KOPT-K1 (cell line): Measurements from ENCODE around the gene ATG7.

Source experiments
- H3K27ac ChIP-seq: fragments of 200-600 bp; sonication (generic); 2 replicates; pipeline ENCODE4 v1.5.1; 2016; ENCODE audit warnings: antibody characterized with exemption, mild to moderate bottlenecking, low read depth, low read length; ENCODE audit not compliant: poor library complexity, severe bottlenecking
- H3K36me3 ChIP-seq: fragments of 200-600 bp; sonication (generic); 2 replicates; pipeline ENCODE4 v1.5.1; 2017; ENCODE audit warnings: antibody characterized with exemption, mild to moderate bottlenecking, low read length, moderate library complexity; ENCODE audit not compliant: insufficient read depth
- H3K9me3 ChIP-seq: fragments of 200-600 bp; sonication (generic); 2 replicates; pipeline ENCODE4 v1.5.1; 2017; ENCODE audit warnings: antibody characterized with exemption, low read length, mild to moderate bottlenecking; ENCODE audit not compliant: insufficient read depth, poor library complexity, severe bottlenecking

ATG7 gene

DNA sequence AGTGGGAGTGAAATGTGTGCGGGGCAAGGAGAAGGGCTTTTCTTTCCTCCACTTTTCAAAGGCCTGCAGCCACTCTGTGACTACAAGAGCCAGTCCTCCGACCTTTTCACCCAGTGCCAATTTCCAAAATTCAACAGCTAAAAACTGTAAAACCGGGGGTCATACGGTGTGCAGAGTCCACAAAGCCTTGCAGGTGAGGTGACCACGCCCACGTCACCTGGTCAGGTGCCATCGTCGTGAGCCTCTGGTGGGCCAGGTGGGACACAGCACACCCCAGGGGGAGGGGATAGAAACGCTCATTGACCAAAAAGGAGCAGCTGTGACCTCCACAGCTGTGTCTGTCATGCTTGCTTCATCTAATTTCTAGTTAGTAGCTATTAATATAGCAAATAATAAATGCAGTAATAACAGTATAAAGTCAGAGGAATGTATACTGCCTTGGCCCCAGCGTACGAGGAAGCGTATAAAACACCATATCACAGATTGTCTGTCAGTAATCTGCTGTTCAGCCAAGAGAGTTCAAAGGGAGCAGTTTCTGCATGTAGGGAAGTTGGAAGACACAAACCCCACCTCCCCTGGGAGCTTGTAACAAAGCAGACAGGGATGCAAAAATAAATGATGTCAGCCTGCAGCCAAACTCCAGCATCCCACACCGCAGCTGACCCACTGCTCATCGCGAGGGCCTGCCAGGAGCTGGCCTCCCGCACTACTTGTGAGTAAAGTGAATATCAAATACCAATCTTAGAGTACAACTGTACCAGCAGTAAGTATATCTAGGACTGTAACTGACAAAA is 284.9 kb downstream of the ATG7 start:
- Histone ChIP-seq H3K36me3 (peaks cover 86% of the 10 kb centered on the region), H3K9me3 (no peaks in the 10 kb centered on the region), H3K27ac (no peak overlapping the region)

GRCh38 chr3:11558002-11558401 is 285.8 kb downstream of the ATG7 start:
- Histone ChIP-seq H3K36me3 (peaks cover 95% of the 10 kb centered on the region), H3K27ac (no peak overlapping the region), H3K9me3 (no peaks in the 10 kb centered on the region)

DNA sequence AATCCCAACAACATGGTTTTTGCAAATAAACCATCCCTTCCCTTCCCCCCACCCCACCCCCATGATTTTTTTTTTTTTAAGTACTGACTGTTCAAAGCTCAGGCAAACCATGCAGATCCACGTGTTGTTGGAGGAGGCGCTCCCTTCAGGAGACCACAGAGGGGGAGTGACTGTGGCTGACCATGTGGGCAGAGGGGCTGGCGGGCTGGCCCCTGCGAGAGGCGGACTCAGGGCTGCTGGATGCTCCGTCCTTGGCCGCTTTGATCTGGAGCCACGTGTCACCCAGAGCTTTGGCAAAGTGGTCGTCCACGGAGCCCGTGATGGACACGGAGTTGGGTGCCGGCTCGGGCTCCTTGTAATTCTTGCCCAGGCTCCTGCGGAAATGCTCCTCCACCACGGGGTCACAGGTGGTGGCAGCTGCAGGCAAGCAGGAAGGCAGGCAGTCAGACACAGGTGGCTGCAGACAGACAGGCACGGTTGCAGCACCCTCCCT is 286.3 kb downstream of the ATG7 start:
- Histone ChIP-seq H3K9me3 (no peaks in the 10 kb centered on the region), H3K36me3 (peaks cover 98% of the 10 kb centered on the region), H3K27ac (no peak overlapping the region)

DNA sequence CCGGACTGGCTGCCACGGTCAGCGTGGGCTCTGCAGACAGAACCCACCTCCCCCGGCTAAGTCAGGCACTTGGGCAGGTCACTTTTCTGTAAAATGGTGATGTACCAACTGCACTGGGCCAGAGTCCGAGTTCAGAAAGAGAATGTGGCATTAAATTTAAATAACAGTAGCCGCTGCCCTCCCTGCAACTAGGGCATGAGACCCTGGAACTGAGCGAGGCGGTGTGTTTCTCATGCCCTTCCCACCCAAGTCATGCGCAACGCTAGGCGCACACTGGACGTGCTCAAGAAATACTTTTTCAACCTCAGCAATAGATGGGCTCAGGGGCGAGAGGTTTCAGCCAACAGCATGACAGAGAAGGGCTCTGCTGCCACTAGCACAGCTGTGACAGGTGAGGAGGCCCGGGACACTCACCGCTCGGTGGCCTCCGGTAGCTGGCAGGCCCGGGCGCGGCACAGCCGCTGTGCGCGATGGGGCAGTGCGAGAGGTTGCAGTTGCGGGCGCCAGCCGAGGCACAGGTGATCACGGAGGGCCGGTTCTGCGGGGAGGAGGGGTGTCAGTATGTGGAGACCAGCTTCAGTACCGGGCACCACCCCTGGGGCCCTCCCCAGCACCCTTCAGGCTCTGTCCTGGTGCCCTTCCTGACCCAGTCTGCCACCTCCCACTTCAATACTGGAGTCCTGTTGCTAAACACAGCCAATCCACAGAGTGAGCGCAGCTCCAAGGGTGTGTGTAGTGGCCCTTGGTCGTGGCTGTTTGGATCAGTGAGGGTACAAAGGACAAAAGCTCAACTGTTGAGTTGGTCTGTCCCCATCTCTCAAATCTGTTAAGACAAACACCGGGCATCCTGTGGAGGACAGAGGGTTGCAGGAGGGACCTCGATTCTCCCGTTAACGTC is 287.0 kb downstream of the ATG7 start:
- Histone ChIP-seq H3K27ac (no peak overlapping the region), H3K36me3 (peaks cover 98% of the 10 kb centered on the region), H3K9me3 (no peaks in the 10 kb centered on the region)

DNA sequence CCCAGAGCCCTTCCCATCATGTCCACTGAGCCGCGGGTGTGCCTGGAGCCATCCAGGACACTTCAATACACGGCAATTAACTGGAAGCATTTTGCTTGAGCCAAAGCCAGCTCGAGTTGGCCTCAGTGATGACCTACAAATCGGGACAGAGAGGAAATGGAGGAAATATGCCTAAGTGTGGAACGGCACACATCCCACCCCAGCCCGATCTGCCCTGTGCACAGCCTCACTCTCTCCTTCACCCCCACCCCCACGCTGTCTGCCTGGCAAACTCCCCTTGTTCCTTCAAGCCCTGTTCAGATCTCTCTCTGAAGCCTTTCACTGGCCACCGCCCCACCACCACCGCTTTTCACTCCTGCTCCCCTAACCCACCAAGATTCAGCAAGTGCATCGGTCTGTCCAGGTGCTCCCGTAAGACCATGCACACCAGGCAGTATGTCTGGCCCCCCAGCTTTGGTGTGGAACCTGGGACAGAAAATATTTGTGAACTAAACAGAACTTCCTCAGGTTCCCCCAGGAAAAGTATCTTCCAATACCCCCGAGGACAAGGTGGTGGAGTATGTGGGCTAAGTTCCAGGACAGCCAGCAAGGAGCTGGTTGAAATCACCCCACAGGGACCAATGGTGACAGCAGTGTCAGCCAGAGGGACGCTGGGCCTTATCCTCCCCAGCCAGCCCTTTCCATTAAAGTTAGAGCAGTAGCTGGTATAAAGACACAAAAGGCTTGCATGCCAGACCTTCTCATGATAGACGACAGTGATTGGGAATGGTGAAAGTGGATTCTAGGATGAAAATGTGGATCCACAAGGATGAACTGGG is 287.8 kb downstream of the ATG7 start:
- no peak overlapping the region for H3K27ac ChIP-seq

DNA sequence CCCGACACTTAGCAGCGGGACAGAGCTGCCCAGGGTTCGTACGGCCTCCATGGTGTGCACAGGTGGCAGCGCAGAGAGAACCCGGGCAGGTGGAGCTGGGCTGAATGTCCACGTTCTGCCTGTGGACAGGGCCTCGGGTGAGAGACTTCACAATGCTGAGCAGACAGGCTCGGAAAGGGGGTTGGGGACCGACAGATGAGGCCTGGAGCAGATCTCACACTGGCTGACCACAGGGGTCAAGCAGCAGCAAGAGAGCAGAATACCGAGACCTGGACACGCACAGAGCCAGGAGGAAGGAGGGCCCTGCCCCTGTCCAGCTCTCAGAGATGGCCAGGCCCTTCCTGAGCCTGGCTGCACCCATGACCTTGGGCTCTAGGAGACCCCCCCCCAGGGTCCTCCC is 288.5 kb downstream of the ATG7 start:
- Histone ChIP-seq H3K9me3 (no peaks in the 10 kb centered on the region), H3K36me3 (peaks cover 98% of the 10 kb centered on the region), H3K27ac (no peak overlapping the region)

More for the DNA sequence above, 287.8 kb downstream of the ATG7 start:
- H3K9me3 ChIP-seq, result no peaks in the 10 kb centered on the region
- peaks cover 98% of the 10 kb centered on the region for H3K36me3 ChIP-seq

GRCh38 chr3:11562277-11562881 is 290.2 kb downstream of the ATG7 start:
- Histone ChIP-seq H3K27ac (no peak overlapping the region), H3K36me3 (peaks cover 98% of the 10 kb centered on the region), H3K9me3 (no peaks in the 10 kb centered on the region)

DNA sequence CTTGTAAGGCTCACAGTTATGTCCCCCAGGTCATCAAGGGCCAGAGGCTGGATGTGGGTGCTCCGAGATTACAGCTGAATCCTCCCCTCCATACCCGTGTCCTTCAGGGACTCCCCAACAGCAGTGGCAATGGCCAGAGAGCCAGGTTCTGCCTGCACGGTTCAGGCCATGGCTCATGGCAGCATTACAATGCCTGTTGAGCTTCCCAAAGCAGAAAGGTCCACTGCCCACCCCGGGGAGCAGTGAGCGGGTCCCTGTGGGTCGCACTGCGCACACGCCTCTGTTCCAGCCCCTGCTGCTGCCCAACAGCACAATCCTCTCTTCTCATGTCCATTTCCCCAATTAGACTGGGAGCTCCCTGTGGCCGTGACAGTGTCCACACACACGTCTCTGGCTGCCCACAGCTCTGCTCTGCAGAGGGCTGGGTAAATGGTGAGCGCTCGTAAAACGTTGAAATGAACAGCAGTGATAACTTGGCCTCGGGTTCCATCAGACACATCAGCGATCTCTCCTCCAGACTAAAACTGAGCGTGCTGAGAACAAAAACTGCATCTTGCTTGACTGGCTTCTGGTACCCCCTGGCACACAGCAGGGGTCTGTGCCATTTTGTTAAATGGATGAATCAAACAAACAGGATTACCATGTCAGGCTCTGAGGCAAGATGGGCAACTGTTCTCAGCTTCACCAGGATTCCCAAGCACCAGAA is 291.1 kb downstream of the ATG7 start:
- H3K9me3 ChIP-seq, result no peaks in the 10 kb centered on the region
- no peak overlapping the region for H3K27ac ChIP-seq
- H3K36me3 ChIP-seq, result peaks cover 98% of the 10 kb centered on the region

- Histone ChIP-seq H3K9me3 (no peaks in the 10 kb centered on the region), H3K27ac (no peak overlapping the region), H3K36me3 (peaks cover 96% of the 10 kb centered on the region)
Measured at GRCh38 chr3:11563865-11564185, 291.6 kb downstream of the ATG7 start.

GRCh38 chr3:11564577-11565001 is 292.4 kb downstream of the ATG7 start:
- peaks cover 94% of the 10 kb centered on the region for H3K36me3 ChIP-seq
- H3K27ac ChIP-seq, result no peak overlapping the region
- no peaks in the 10 kb centered on the region for H3K9me3 ChIP-seq

DNA sequence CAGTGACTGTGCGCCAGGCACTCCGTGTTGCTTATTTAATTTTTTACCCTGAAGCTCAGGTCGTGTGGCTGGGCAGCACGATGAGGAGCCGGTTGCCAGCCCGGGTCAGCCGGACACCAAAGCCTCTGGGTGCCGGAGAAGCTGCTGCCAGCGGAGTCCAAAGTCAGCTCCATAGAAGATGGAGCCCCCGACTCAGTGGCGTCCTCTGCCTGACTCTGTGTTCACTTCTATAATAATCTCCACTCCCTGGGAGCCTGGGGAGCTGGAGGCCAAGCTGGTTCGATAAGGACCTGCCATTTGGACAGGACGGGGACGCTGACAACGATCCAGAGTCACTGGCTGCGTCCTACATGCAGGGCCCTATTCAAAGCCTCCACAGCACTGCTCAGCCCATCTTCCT is 292.9 kb downstream of the ATG7 start:
- peaks cover 91% of the 10 kb centered on the region for H3K36me3 ChIP-seq
- H3K27ac ChIP-seq, result no peak overlapping the region
- no peaks in the 10 kb centered on the region for H3K9me3 ChIP-seq

GRCh38 chr3:11565492-11565891 is 293.3 kb downstream of the ATG7 start:
- no peaks in the 10 kb centered on the region for H3K9me3 ChIP-seq
- H3K36me3 ChIP-seq, result peaks cover 91% of the 10 kb centered on the region
- H3K27ac ChIP-seq, result no peak overlapping the region

- Histone ChIP-seq H3K27ac (no peak overlapping the region), H3K9me3 (no peaks in the 10 kb centered on the region), H3K36me3 (peaks cover 91% of the 10 kb centered on the region)
Measured at GRCh38 chr3:11565932-11566331, 293.7 kb downstream of the ATG7 start.

- Histone ChIP-seq H3K36me3 (peaks cover 87% of the 10 kb centered on the region), H3K27ac (no peak overlapping the region), H3K9me3 (no peaks in the 10 kb centered on the region)
Measured at GRCh38 chr3:11566478-11566877, 294.3 kb downstream of the ATG7 start.
